HepG2 (cell line): ENCODE measurements around the gene TAF3. TPM values are rescaled to one million over a fixed set of nuclear protein-coding genes. Genes with fewer than 3 reads are reported as not detected.

Experiments
- KDM6A ChIP-seq: IDR thresholded peaks from 2 replicates; pipeline ENCODE4 v1.6.1; 2016; ENCODE audit warnings: low read depth
- PLRG1 ChIP-seq: fragments of 450-650 bp; conservative IDR thresholded peaks from 2 replicates; pipeline ENCODE4 v1.6.1; 2016
- TAF15 ChIP-seq: fragments of 200-400 bp; formaldehyde crosslinking; IDR thresholded peaks from one replicate; pipeline ENCODE4 v1.6.1; 2018; ENCODE audit warnings: mild to moderate bottlenecking, low read depth, low read length; ENCODE audit not compliant: poor library complexity, severe bottlenecking
- THYN1 ChIP-seq: sonication (generic); formaldehyde crosslinking; IDR thresholded peaks from 2 replicates; pipeline ENCODE4 v1.8.1; 2023; ENCODE audit warnings: low read depth, mild to moderate bottlenecking, moderate library complexity, missing genetic modification reagents, borderline replicate concordance
- ZBTB8A ChIP-seq: sonication (generic); formaldehyde crosslinking; IDR thresholded peaks from 2 replicates; pipeline ENCODE4 v1.4.0; 2020; ENCODE audit warnings: mild to moderate bottlenecking, low read depth, missing genetic modification reagents, borderline replicate concordance
- ZFY ChIP-seq: sonication (generic); formaldehyde crosslinking; IDR thresholded peaks from 2 replicates; pipeline ENCODE4 v1.4.0; 2020; ENCODE audit warnings: missing genetic modification reagents
- ZNF121 ChIP-seq: sonication (generic); formaldehyde crosslinking; IDR thresholded peaks from 2 replicates; pipeline ENCODE4 v1.5.0; 2020; ENCODE audit warnings: mild to moderate bottlenecking, missing genetic modification reagents
- ZNF296 ChIP-seq: sonication (generic); formaldehyde crosslinking; conservative IDR thresholded peaks from 2 replicates; pipeline ENCODE4 v1.5.0; 2020; ENCODE audit warnings: mild to moderate bottlenecking, missing genetic modification reagents
- ZNF563 ChIP-seq: sonication (generic); formaldehyde crosslinking; IDR thresholded peaks from 2 replicates; pipeline ENCODE4 v1.8.0; 2022; ENCODE audit warnings: mild to moderate bottlenecking, moderate library complexity, missing genetic modification reagents
- ZNF766 ChIP-seq: sonication (generic); formaldehyde crosslinking; IDR thresholded peaks from 2 replicates; pipeline ENCODE4 v1.5.0; 2020; ENCODE audit warnings: missing genetic modification reagents, borderline replicate concordance
- ZNF776 ChIP-seq: sonication (generic); formaldehyde crosslinking; IDR thresholded peaks from 2 replicates; pipeline ENCODE4 v1.4.0; 2020; ENCODE audit warnings: mild to moderate bottlenecking, missing genetic modification reagents
- polyA plus RNA-seq, 8 experiments: library from polyadenylated mRNA; depleted of rRNA in 3 of 8; stranded (reverse) in 7 of 8; unstranded in 1 of 8; fragments of >200 nt; fragmentation: Illumina TruSeq in 4 of 8; extraction: Trizol in 4 of 8; gene quantifications; 2 replicates each; pipeline versions ENCODE4 v1.2.1 to v1.2.3, GENCODE V29; 2011 to 2016; ENCODE audit warnings: low read depth in 4 of 8, missing spikeins in 1 of 8, mixed read lengths in 1 of 8; ENCODE audit not compliant: insufficient read depth in 1 of 8
- total RNA-seq, 5 experiments: library from RNA; depleted of rRNA; stranded (reverse); fragments of >200 nt; fragmentation: Illumina TruSeq; extraction: Trizol; gene quantifications; 2 replicates each; pipeline ENCODE4 v1.2.3, GENCODE V29; 2016; ENCODE audit warnings: low read depth in 1 of 5
- TF ChIP-seq, protein P1 (sequence below): sonication (generic); formaldehyde crosslinking; IDR thresholded peaks from 2 replicates; pipeline ENCODE4 v1.4.0; 2020; ENCODE audit warnings: missing genetic modification reagents, borderline replicate concordance
- TF ChIP-seq, protein P2 (sequence below): sonication (generic); formaldehyde crosslinking; IDR thresholded peaks from 2 replicates; pipeline ENCODE4 v1.5.0; 2020; ENCODE audit warnings: missing genetic modification reagents
- TF ChIP-seq, protein P3 (sequence below): sonication (generic); formaldehyde crosslinking; IDR thresholded peaks from 2 replicates; pipeline ENCODE4 v1.4.0; 2020; ENCODE audit warnings: missing genetic modification reagents
- TF ChIP-seq, protein P4 (sequence below): sonication (generic); formaldehyde crosslinking; IDR thresholded peaks from 2 replicates; pipeline ENCODE4 v1.9.0; 2021; ENCODE audit warnings: missing genetic modification reagents, borderline replicate concordance
- TF ChIP-seq, protein P5 (sequence below): sonication (generic); formaldehyde crosslinking; IDR thresholded peaks from 2 replicates; pipeline ENCODE4 v1.4.0; 2020; ENCODE audit warnings: missing genetic modification reagents
- TF ChIP-seq, protein P6 (sequence below): IDR thresholded peaks from 2 replicates; pipeline ENCODE4 v1.6.1; 2016; ENCODE audit warnings: missing compliant biosample characterization, missing genetic modification reagents, borderline replicate concordance
- TF ChIP-seq, protein P7 (sequence below): sonication (generic); formaldehyde crosslinking; conservative IDR thresholded peaks from 2 replicates; pipeline ENCODE4 v1.4.0; 2020; ENCODE audit warnings: missing genetic modification reagents

The TAF3 gene
- total and polyA plus RNA-seq, 2 of the 13 experiments (the other 11 are each of a cell fraction or from before 2014, with no cell fraction given), result 1.7 to 2.9 TPM

DNA sequence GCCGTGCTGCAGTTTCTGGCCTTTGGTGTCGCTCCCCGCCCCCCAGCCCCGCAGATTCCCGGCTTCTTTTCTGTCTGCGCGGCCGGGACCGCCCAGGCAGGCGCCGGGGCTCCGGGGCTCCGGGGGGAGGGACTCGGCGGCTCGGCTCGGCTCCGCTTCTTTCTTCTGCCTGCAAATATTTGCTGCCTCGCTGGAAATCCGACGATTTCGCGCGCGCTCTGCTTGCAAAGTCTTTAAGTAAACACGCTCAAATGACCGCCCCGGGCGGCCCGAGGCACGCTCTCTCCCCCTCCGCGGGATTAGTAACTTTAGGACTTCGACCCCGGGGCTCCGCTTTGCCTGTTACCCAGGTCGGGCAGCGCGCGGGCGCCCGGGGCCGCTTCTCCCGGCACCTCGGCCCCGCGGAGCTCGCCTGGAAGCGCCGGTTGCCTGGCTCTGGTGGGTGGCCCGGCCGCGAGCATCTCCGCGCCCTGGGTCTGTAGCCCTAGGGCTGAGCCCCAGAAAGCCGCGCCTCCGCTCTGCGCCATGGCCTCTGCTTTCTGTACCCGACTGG, 232.3 kb downstream of the TAF3 start (continued):
- TF ChIP-seq, protein P1, sequence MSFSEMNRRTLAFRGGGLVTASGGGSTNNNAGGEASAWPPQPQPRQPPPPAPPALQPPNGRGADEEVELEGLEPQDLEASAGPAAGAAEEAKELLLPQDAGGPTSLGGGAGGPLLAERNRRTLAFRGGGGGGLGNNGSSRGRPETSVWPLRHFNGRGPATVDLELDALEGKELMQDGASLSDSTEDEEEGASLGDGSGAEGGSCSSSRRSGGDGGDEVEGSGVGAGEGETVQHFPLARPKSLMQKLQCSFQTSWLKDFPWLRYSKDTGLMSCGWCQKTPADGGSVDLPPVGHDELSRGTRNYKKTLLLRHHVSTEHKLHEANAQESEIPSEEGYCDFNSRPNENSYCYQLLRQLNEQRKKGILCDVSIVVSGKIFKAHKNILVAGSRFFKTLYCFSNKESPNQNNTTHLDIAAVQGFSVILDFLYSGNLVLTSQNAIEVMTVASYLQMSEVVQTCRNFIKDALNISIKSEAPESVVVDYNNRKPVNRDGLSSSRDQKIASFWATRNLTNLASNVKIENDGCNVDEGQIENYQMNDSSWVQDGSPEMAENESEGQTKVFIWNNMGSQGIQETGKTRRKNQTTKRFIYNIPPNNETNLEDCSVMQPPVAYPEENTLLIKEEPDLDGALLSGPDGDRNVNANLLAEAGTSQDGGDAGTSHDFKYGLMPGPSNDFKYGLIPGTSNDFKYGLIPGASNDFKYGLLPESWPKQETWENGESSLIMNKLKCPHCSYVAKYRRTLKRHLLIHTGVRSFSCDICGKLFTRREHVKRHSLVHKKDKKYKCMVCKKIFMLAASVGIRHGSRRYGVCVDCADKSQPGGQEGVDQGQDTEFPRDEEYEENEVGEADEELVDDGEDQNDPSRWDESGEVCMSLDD, result no peak
- TF ChIP-seq ZNF776 (CRISPR knock-in tag), result no peak
- TF ChIP-seq, protein P2, sequence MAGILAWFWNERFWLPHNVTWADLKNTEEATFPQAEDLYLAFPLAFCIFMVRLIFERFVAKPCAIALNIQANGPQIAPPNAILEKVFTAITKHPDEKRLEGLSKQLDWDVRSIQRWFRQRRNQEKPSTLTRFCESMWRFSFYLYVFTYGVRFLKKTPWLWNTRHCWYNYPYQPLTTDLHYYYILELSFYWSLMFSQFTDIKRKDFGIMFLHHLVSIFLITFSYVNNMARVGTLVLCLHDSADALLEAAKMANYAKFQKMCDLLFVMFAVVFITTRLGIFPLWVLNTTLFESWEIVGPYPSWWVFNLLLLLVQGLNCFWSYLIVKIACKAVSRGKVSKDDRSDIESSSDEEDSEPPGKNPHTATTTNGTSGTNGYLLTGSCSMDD, result no peak
- 0 out of 2 replicates have a peak, but pooled peaks have one; percentile 46 for TF ChIP-seq ZNF121
- TF ChIP-seq KDM6A (CRISPR knock-in tag), result no peak
- TF ChIP-seq, protein P3, sequence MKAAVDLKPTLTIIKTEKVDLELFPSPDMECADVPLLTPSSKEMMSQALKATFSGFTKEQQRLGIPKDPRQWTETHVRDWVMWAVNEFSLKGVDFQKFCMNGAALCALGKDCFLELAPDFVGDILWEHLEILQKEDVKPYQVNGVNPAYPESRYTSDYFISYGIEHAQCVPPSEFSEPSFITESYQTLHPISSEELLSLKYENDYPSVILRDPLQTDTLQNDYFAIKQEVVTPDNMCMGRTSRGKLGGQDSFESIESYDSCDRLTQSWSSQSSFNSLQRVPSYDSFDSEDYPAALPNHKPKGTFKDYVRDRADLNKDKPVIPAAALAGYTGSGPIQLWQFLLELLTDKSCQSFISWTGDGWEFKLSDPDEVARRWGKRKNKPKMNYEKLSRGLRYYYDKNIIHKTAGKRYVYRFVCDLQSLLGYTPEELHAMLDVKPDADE, result no peak
- 0 out of 2 replicates have a peak, but pooled peaks have one; percentile 56 for TF ChIP-seq ZNF766 (CRISPR knock-in tag)
- no peak for TF ChIP-seq TAF15
- no peak for TF ChIP-seq ZBTB8A (CRISPR knock-in tag)
- TF ChIP-seq, protein P4, sequence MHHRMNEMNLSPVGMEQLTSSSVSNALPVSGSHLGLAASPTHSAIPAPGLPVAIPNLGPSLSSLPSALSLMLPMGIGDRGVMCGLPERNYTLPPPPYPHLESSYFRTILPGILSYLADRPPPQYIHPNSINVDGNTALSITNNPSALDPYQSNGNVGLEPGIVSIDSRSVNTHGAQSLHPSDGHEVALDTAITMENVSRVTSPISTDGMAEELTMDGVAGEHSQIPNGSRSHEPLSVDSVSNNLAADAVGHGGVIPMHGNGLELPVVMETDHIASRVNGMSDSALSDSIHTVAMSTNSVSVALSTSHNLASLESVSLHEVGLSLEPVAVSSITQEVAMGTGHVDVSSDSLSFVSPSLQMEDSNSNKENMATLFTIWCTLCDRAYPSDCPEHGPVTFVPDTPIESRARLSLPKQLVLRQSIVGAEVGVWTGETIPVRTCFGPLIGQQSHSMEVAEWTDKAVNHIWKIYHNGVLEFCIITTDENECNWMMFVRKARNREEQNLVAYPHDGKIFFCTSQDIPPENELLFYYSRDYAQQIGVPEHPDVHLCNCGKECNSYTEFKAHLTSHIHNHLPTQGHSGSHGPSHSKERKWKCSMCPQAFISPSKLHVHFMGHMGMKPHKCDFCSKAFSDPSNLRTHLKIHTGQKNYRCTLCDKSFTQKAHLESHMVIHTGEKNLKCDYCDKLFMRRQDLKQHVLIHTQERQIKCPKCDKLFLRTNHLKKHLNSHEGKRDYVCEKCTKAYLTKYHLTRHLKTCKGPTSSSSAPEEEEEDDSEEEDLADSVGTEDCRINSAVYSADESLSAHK (CRISPR knock-in tag), result no peak
- TF ChIP-seq, protein P5, sequence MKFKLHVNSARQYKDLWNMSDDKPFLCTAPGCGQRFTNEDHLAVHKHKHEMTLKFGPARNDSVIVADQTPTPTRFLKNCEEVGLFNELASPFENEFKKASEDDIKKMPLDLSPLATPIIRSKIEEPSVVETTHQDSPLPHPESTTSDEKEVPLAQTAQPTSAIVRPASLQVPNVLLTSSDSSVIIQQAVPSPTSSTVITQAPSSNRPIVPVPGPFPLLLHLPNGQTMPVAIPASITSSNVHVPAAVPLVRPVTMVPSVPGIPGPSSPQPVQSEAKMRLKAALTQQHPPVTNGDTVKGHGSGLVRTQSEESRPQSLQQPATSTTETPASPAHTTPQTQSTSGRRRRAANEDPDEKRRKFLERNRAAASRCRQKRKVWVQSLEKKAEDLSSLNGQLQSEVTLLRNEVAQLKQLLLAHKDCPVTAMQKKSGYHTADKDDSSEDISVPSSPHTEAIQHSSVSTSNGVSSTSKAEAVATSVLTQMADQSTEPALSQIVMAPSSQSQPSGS (CRISPR knock-in tag), result peak; percentile 66
- TF ChIP-seq THYN1 (CRISPR knock-in tag), result no peak
- TF ChIP-seq ZFY (CRISPR knock-in tag), result 0 out of 2 replicates have a peak, but pooled peaks have one; percentile 15
- TF ChIP-seq, protein P6, sequence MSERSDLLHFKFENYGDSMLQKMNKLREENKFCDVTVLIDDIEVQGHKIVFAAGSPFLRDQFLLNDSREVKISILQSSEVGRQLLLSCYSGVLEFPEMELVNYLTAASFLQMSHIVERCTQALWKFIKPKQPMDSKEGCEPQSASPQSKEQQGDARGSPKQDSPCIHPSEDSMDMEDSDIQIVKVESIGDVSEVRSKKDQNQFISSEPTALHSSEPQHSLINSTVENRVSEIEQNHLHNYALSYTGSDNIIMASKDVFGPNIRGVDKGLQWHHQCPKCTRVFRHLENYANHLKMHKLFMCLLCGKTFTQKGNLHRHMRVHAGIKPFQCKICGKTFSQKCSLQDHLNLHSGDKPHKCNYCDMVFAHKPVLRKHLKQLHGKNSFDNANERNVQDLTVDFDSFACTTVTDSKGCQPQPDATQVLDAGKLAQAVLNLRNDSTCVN (CRISPR knock-in tag), result no peak
- no peak for TF ChIP-seq ZNF563 (CRISPR knock-in tag)
- no peak for TF ChIP-seq ZNF296
- TF ChIP-seq, protein P7, sequence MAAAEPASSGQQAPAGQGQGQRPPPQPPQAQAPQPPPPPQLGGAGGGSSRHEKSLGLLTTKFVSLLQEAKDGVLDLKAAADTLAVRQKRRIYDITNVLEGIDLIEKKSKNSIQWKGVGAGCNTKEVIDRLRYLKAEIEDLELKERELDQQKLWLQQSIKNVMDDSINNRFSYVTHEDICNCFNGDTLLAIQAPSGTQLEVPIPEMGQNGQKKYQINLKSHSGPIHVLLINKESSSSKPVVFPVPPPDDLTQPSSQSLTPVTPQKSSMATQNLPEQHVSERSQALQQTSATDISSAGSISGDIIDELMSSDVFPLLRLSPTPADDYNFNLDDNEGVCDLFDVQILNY (CRISPR knock-in tag), result peak; percentile 82
- TF ChIP-seq PLRG1, result no peak
